Fibroblast of lung (primary cell): ENCODE measurements around the gene AGAP1. TPM values are rescaled to one million over a fixed set of nuclear protein-coding genes. Genes with fewer than 3 reads are reported as not detected.
A peak's percentile ranks its signal among the peaks of the same experiment; 100 is the strongest.

ENCODE experiments used
- DNase-seq, 2 donors: peaks; one replicate each; pipeline versions ENCODE4 v3.0.0 to v3.0.0-alpha.2; 2010; ENCODE audit warnings: low read depth in 2 of 2
- H2AFZ ChIP-seq: 2 replicates; pipeline ENCODE4 v1.5.1; 2012; ENCODE audit warnings: low read length, control low read depth, inconsistent platforms
- H3K27ac ChIP-seq: 2 replicates; pipeline ENCODE4 v1.5.1; 2011; ENCODE audit warnings: low read length, control low read depth; ENCODE audit not compliant: insufficient read depth
- H3K27me3 ChIP-seq: 2 replicates; pipeline ENCODE4 v1.5.1; 2011; ENCODE audit warnings: mild to moderate bottlenecking, low read length; ENCODE audit not compliant: control insufficient read depth, insufficient read depth
- H3K36me3 ChIP-seq: 2 replicates; pipeline ENCODE4 v1.5.1; 2011; ENCODE audit warnings: low read length; ENCODE audit not compliant: control insufficient read depth, insufficient read depth
- H3K4me1 ChIP-seq: 2 replicates; pipeline ENCODE4 v1.5.1; 2011; ENCODE audit warnings: low read length; ENCODE audit not compliant: control insufficient read depth, insufficient read depth; ENCODE audit errors: extremely low read depth
- H3K4me2 ChIP-seq: 2 replicates; pipeline ENCODE4 v1.5.1; 2011; ENCODE audit warnings: low read length, control low read depth; ENCODE audit not compliant: insufficient read depth; ENCODE audit errors: extremely low read depth
- H3K4me3 ChIP-seq, 4 experiments: fragments of 200-600 bp in 1 of 4; sonication (generic) in 1 of 4; replicated peaks in 1 of 4; 2 replicates each; pipeline ENCODE4 v1.5.1; 2011 to 2016; ENCODE audit warnings: low read length in 4 of 4, low read depth in 3 of 4, mild to moderate bottlenecking in 3 of 4, control low read depth in 2 of 4, inconsistent platforms in 1 of 4, mixed read lengths in 1 of 4; ENCODE audit not compliant: insufficient read depth in 1 of 4; ENCODE audit errors: control extremely low read depth in 1 of 4
- H3K79me2 ChIP-seq: 2 replicates; pipeline ENCODE4 v1.5.1; 2012; ENCODE audit warnings: mild to moderate bottlenecking, low read length, inconsistent platforms; ENCODE audit not compliant: control insufficient read depth, insufficient read depth
- H3K9ac ChIP-seq: 2 replicates; pipeline ENCODE4 v1.5.1; 2011; ENCODE audit warnings: mild to moderate bottlenecking, low read length, control low read depth; ENCODE audit not compliant: insufficient read depth
- H3K9me3 ChIP-seq: 2 replicates; pipeline ENCODE4 v1.5.1; 2012; ENCODE audit warnings: low read depth, low read length; ENCODE audit not compliant: control insufficient read depth, insufficient read depth
- H4K20me1 ChIP-seq: 2 replicates; pipeline ENCODE4 v1.5.1; 2011; ENCODE audit warnings: low read length; ENCODE audit not compliant: control insufficient read depth, insufficient read depth; ENCODE audit errors: extremely low read depth
- CTCF ChIP-seq, 2 donors: IDR thresholded peaks in 1 of 2; conservative IDR thresholded peaks in 1 of 2; 1 replicate in 1 of 2; 2 replicates in 1 of 2; pipeline ENCODE4 v1.5.1; 2011 to 2012; ENCODE audit warnings: low read length in 2 of 2, control low read depth in 1 of 2, inconsistent platforms in 1 of 2, low read depth in 1 of 2, mild to moderate bottlenecking in 1 of 2
- EZH2 ChIP-seq: IDR thresholded peaks from 2 replicates; pipeline ENCODE4 v1.5.1; 2012; ENCODE audit warnings: low read length, control low read depth, mild to moderate bottlenecking; ENCODE audit errors: missing control alignments
- polyA plus RNA-seq, 2 donors: library from polyadenylated mRNA; depleted of rRNA in 1 of 2; stranded (reverse) in 1 of 2; unstranded in 1 of 2; fragments of >200 nt; gene quantifications; 2 replicates each; pipeline ENCODE4 v1.2.1, GENCODE V29; 2011 to 2012; ENCODE audit warnings: missing spikeins in 1 of 2
- total RNA-seq: library from RNA; depleted of rRNA; stranded (reverse); fragments of >200 nt; gene quantifications from 2 replicates; pipeline ENCODE4 v1.2.1, GENCODE V29; 2014

The AGAP1 gene
- total and polyA plus RNA-seq, 2 donors (not counting 1 experiment from before 2014, with no cell fraction given): 10.6 to 14.0 TPM

- Histone ChIP-seq H3K27ac (no peak overlapping the region), H3K4me2 (no peak overlapping the region)
Observed at GRCh38 chr2:235765181-235765820, 271.5 kb downstream of the AGAP1 start.

GRCh38 chr2:235766278-235766677 lies 272.4 kb downstream of the AGAP1 start:
- H3K27ac ChIP-seq: no peak overlapping the region
- no peak overlapping the region for H3K4me2 ChIP-seq
- H3K4me1 ChIP-seq: no peaks in the 10 kb centered on the region

More at GRCh38 chr2:235765181-235765820, 271.5 kb downstream of the AGAP1 start:
- no peak overlapping the region for H3K9ac ChIP-seq
- no peaks in the 10 kb centered on the region for H3K4me1 ChIP-seq
- no peaks in the 10 kb centered on the region for H3K79me2 ChIP-seq
- TF ChIP-seq EZH2 (no peak), CTCF (conservative IDR thresholded peaks at IDR 0.05 in 1 of 2, IDR thresholded peaks at IDR 0.05 in 1 of 2; ENCODE audit: low read depth in 1 of 2, low read length in 2 of 2) (no peak)
- H3K27me3 ChIP-seq: no peaks in the 10 kb centered on the region
- DNase-seq: peak; percentile 71 to 90
- no peak overlapping the region for H2AFZ ChIP-seq
- H4K20me1 ChIP-seq: no peaks in the 10 kb centered on the region
- no peaks in the 10 kb centered on the region for H3K36me3 ChIP-seq
- no peak overlapping the region for H3K4me3 ChIP-seq
- no peaks in the 10 kb centered on the region for H3K9me3 ChIP-seq

DNA sequence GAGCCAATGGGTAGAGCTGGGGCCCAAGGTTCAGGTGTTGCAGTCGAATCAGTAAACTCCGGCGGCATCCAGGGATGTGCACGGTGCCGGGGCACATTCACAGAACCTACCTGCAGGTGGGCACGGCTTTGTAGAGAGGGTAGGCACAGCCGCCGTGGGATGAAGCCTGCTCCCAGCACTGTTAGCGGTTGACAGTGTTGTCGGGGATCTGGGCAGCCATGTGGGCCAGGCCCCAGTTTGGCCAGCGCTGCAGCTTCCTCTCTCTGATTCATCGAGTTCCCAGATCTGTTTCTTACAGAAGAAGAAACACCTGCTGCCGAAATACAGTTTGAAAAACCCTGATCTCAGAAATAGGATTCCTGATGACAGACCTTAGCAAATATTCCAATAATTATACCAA lies 274.8 kb downstream of the AGAP1 start:
- no peak for TF ChIP-seq CTCF (conservative IDR thresholded peaks at IDR 0.05 in 1 of 2, IDR thresholded peaks at IDR 0.05 in 1 of 2; ENCODE audit: low read depth in 1 of 2, low read length in 2 of 2)
- no peak for TF ChIP-seq EZH2
- H3K27me3 ChIP-seq: no peaks in the 10 kb centered on the region
- H2AFZ ChIP-seq: no peak overlapping the region
- H3K9me3 ChIP-seq: no peaks in the 10 kb centered on the region
- H3K4me2 ChIP-seq: no peak overlapping the region
- H3K79me2 ChIP-seq: no peaks in the 10 kb centered on the region
- no peaks in the 10 kb centered on the region for H3K36me3 ChIP-seq
- no peak overlapping the region for H3K4me3 ChIP-seq
- no peak overlapping the region for H3K27ac ChIP-seq
- no peaks in the 10 kb centered on the region for H4K20me1 ChIP-seq
- DNase-seq: peak in 1 of 2 donors; percentile 26
- H3K9ac ChIP-seq: no peak overlapping the region
- no peaks in the 10 kb centered on the region for H3K4me1 ChIP-seq

More at GRCh38 chr2:235766278-235766677, 272.4 kb downstream of the AGAP1 start:
- Histone ChIP-seq H3K9ac (no peak overlapping the region), H3K9me3 (no peaks in the 10 kb centered on the region), H3K27me3 (no peaks in the 10 kb centered on the region), H3K4me3 (no peak overlapping the region), H3K79me2 (no peaks in the 10 kb centered on the region), H2AFZ (no peak overlapping the region), H4K20me1 (no peaks in the 10 kb centered on the region), H3K36me3 (no peaks in the 10 kb centered on the region)
- DNase-seq: peak; percentile 67 to 84
- TF ChIP-seq EZH2: no peak
- peak; percentile 87 to 93 for TF ChIP-seq CTCF (conservative IDR thresholded peaks at IDR 0.05 in 1 of 2, IDR thresholded peaks at IDR 0.05 in 1 of 2; ENCODE audit: low read depth in 1 of 2, low read length in 2 of 2)
